ENCODE data around the gene SDE2. TPM values are rescaled to one million over a fixed set of nuclear protein-coding genes. Genes with fewer than 3 reads are reported as not detected.

The SDE2 gene
- polyA plus RNA-seq, 1 donor from 2014 or later: 18.6 TPM

GRCh38 chr1:226029568-226030225 is 30.6 kb upstream of the SDE2 start:
- no peaks in the 10 kb centered on the region for H3K27me3 ChIP-seq (ENCODE audit: insufficient read depth, low read depth, low read length)
- no peak overlapping the region for H3K27ac ChIP-seq (ENCODE audit: low read length)
- H3K9me3 ChIP-seq (ENCODE audit: low read length): no peaks in the 10 kb centered on the region
- no peaks in the 10 kb centered on the region for H4K20me1 ChIP-seq (ENCODE audit: insufficient read depth)
- no peaks in the 10 kb centered on the region for H3K79me2 ChIP-seq (replicated peaks; ENCODE audit: insufficient read depth, low read length)
- no peaks in the 10 kb centered on the region for H3K9me2 ChIP-seq (ENCODE audit: insufficient read depth, low read length)
- no peak overlapping the region for H3K4me3 ChIP-seq (ENCODE audit: low read length)
- no peaks in the 10 kb centered on the region for H3K36me3 ChIP-seq (ENCODE audit: insufficient read depth, low read length)
- H3K4me2 ChIP-seq (ENCODE audit: low read length): no peak overlapping the region
- no peaks in the 10 kb centered on the region for H3F3A ChIP-seq (ENCODE audit: insufficient read depth, low read length, poor library complexity, severe bottlenecking)
- no peak overlapping the region for H3K9ac ChIP-seq (ENCODE audit: low read length)
- TF ChIP-seq EZH2 (IDR thresholded peaks at IDR 0.05; ENCODE audit: borderline replicate concordance, insufficient read depth, low read length, poor library complexity, severe bottlenecking): no peak
- no peak for TF ChIP-seq SMC3 (conservative IDR thresholded peaks at IDR 0.05; ENCODE audit: poor library complexity)
- no peak for TF ChIP-seq POLR2AphosphoS5 (IDR thresholded peaks at IDR 0.05)
- no peak for TF ChIP-seq EP300 (conservative IDR thresholded peaks at IDR 0.05; ENCODE audit: poor library complexity, severe bottlenecking)
- no peak for TF ChIP-seq REST (IDR thresholded peaks at IDR 0.05; ENCODE audit: borderline replicate concordance)
- TF ChIP-seq, protein P1, sequence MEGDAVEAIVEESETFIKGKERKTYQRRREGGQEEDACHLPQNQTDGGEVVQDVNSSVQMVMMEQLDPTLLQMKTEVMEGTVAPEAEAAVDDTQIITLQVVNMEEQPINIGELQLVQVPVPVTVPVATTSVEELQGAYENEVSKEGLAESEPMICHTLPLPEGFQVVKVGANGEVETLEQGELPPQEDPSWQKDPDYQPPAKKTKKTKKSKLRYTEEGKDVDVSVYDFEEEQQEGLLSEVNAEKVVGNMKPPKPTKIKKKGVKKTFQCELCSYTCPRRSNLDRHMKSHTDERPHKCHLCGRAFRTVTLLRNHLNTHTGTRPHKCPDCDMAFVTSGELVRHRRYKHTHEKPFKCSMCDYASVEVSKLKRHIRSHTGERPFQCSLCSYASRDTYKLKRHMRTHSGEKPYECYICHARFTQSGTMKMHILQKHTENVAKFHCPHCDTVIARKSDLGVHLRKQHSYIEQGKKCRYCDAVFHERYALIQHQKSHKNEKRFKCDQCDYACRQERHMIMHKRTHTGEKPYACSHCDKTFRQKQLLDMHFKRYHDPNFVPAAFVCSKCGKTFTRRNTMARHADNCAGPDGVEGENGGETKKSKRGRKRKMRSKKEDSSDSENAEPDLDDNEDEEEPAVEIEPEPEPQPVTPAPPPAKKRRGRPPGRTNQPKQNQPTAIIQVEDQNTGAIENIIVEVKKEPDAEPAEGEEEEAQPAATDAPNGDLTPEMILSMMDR (IDR thresholded peaks at IDR 0.05; ENCODE audit: poor library complexity, severe bottlenecking): no peak
- no peak for TF ChIP-seq MXI1 (conservative IDR thresholded peaks at IDR 0.05; ENCODE audit: poor library complexity, severe bottlenecking)
- no peak for TF ChIP-seq TAF1 (IDR thresholded peaks at IDR 0.05; ENCODE audit: low read depth)
- H2AFZ ChIP-seq (ENCODE audit: low read depth, low read length): no peak overlapping the region

GRCh38 chr1:226029093-226029496 is 30.0 kb upstream of the SDE2 start:
- Histone ChIP-seq H3K9me2 (ENCODE audit: insufficient read depth, low read length) (no peaks in the 10 kb centered on the region), H3K9ac (ENCODE audit: low read length) (no peak overlapping the region), H3K79me2 (replicated peaks; ENCODE audit: insufficient read depth, low read length) (no peaks in the 10 kb centered on the region), H2AFZ (ENCODE audit: low read depth, low read length) (no peak overlapping the region), H4K20me1 (ENCODE audit: insufficient read depth) (no peaks in the 10 kb centered on the region), H3K4me2 (ENCODE audit: low read length) (no peak overlapping the region), H3K4me3 (ENCODE audit: low read length) (no peak overlapping the region), H3F3A (ENCODE audit: insufficient read depth, low read length, poor library complexity, severe bottlenecking) (no peaks in the 10 kb centered on the region), H3K36me3 (ENCODE audit: insufficient read depth, low read length) (no peaks in the 10 kb centered on the region), H3K27ac (ENCODE audit: low read length) (no peak overlapping the region), H3K27me3 (ENCODE audit: insufficient read depth, low read depth, low read length) (no peaks in the 10 kb centered on the region), H3K9me3 (ENCODE audit: low read length) (no peaks in the 10 kb centered on the region)
- no peak for TF ChIP-seq EZH2 (IDR thresholded peaks at IDR 0.05; ENCODE audit: borderline replicate concordance, insufficient read depth, low read length, poor library complexity, severe bottlenecking)
- TF ChIP-seq RAD21 (conservative IDR thresholded peaks at IDR 0.05): no peak
- no peak for TF ChIP-seq REST (IDR thresholded peaks at IDR 0.05; ENCODE audit: borderline replicate concordance)
- no peak for TF ChIP-seq SMC3 (conservative IDR thresholded peaks at IDR 0.05; ENCODE audit: poor library complexity)
- no peak for TF ChIP-seq TAF1 (IDR thresholded peaks at IDR 0.05; ENCODE audit: low read depth)
- TF ChIP-seq, protein P1 (IDR thresholded peaks at IDR 0.05; ENCODE audit: poor library complexity, severe bottlenecking): no peak
- no peak for TF ChIP-seq MXI1 (conservative IDR thresholded peaks at IDR 0.05; ENCODE audit: poor library complexity, severe bottlenecking)
- TF ChIP-seq EP300 (conservative IDR thresholded peaks at IDR 0.05; ENCODE audit: poor library complexity, severe bottlenecking): no peak
